Thoracic aorta (tissue), 2 donors: ENCODE results near the gene BMP4. TPM values are rescaled to one million over a fixed set of nuclear protein-coding genes. Genes with fewer than 3 reads are reported as not detected.

ENCODE experiments used
- ATAC-seq: fragments of 150-250 bp; one replicate; pipeline ENCODE4 v1.8.0; 2017; ENCODE audit warnings: low read depth; ENCODE audit not compliant: insufficient number of reproducible peaks, low FRiP score
- DNase-seq: peaks from one replicate; pipeline ENCODE4 v3.0.0-alpha.2; 2020; ENCODE audit warnings: low spot score
- H3K27ac ChIP-seq, 2 donors: fragments of 200-600 bp; sonication (generic); 1 replicate in 1 of 2; 2 replicates in 1 of 2; pipeline ENCODE4 v1.5.1; 2016; ENCODE audit warnings: mild to moderate bottlenecking in 2 of 2, moderate library complexity in 2 of 2
- H3K27me3 ChIP-seq: fragments of 200-600 bp; sonication (generic); replicated peaks from 2 replicates; pipeline ENCODE4 v1.6.0; 2016; ENCODE audit warnings: mild to moderate bottlenecking; ENCODE audit not compliant: insufficient read depth
- H3K36me3 ChIP-seq: fragments of 200-600 bp; sonication (generic); one replicate; pipeline ENCODE4 v1.5.1; 2016
- H3K4me1 ChIP-seq, 2 donors: fragments of 200-600 bp; sonication (generic); 1 replicate in 1 of 2; 2 replicates in 1 of 2; pipeline versions ENCODE4 v1.5.1 to v1.6.0; 2016; ENCODE audit warnings: low read depth in 2 of 2, mild to moderate bottlenecking in 1 of 2; ENCODE audit not compliant: control insufficient read depth in 1 of 2
- H3K4me3 ChIP-seq: fragments of 200-600 bp; sonication (generic); 2 replicates; pipeline ENCODE4 v1.5.1; 2016; ENCODE audit warnings: mild to moderate bottlenecking
- H3K9me3 ChIP-seq: fragments of 200-600 bp; sonication (generic); 2 replicates; pipeline ENCODE4 v1.5.1; 2016
- total RNA-seq, 2 donors: library from RNA; depleted of rRNA; stranded (reverse); fragments of >200 nt; gene quantifications; one replicate each; pipeline versions ENCODE4 v1.1.0 to v1.2.3, GENCODE V29; 2016
- TF ChIP-seq, protein P1 (sequence below): fragments of 200-600 bp; sonication (generic); IDR thresholded peaks from one replicate; pipeline ENCODE4 v1.5.1; 2019; ENCODE audit warnings: antibody characterized with exemption

The BMP4 gene
- total RNA-seq, 2 donors from 2014 or later, result 23.7 to 26.9 TPM

DNA sequence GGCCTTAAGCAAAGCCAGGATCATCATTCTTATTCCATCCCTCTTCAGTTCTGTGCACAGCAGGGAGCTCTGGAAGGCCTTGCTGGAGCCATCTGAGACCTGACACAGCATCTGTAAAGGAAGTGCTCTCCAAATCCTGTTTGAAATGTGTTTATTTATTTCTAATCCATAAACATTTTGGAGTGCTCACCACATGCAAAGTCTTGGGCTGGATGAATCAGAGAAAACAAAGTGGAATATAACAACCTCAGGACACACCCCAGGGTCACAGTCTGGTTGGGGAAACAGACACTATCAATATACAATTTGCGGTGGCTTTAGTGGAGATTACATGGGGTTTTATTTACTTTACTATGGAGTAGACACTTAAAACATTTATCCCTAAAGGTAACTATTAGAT is 54.3 kb downstream of the BMP4 start:
- H3K9me3 ChIP-seq, result peaks cover 4% of the 10 kb centered on the region
- H3K27me3 ChIP-seq, result no peaks in the 10 kb centered on the region
- no peak overlapping the region for H3K27ac ChIP-seq
- H3K4me3 ChIP-seq, result no peak overlapping the region
- ATAC-seq, result no peak
- no peaks in the 10 kb centered on the region for H3K4me1 ChIP-seq
- TF ChIP-seq, protein P1, sequence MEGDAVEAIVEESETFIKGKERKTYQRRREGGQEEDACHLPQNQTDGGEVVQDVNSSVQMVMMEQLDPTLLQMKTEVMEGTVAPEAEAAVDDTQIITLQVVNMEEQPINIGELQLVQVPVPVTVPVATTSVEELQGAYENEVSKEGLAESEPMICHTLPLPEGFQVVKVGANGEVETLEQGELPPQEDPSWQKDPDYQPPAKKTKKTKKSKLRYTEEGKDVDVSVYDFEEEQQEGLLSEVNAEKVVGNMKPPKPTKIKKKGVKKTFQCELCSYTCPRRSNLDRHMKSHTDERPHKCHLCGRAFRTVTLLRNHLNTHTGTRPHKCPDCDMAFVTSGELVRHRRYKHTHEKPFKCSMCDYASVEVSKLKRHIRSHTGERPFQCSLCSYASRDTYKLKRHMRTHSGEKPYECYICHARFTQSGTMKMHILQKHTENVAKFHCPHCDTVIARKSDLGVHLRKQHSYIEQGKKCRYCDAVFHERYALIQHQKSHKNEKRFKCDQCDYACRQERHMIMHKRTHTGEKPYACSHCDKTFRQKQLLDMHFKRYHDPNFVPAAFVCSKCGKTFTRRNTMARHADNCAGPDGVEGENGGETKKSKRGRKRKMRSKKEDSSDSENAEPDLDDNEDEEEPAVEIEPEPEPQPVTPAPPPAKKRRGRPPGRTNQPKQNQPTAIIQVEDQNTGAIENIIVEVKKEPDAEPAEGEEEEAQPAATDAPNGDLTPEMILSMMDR, result no peak
- H3K36me3 ChIP-seq, result no peaks in the 10 kb centered on the region
- DNase-seq, result no peak

DNA sequence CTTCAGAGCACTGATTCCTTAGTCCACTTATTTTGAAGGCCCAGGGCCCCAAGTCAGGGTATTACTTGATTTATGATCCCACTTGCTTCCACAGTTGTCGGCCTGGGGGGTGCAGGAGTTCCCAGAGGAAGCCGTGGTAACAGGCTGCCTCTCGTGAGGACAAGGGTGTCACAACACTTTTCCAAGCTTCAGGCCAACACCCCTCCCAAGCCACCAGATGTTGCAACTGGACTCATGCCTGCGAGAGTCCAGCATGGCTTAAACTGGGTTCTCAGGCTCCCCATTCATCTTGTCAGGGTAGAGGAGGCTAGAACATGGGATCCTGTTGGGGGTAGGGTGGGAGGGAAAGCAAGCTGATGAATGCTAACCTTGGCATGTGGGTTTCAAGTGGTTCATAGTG is 56.1 kb downstream of the BMP4 start:
- no peak overlapping the region for H3K27ac ChIP-seq
- no peaks in the 10 kb centered on the region for H3K27me3 ChIP-seq
- H3K9me3 ChIP-seq, result no peaks in the 10 kb centered on the region
- H3K4me1 ChIP-seq, result no peaks in the 10 kb centered on the region
- TF ChIP-seq, protein P1, result no peak
- ATAC-seq (no peak), DNase-seq (no peak)
- H3K4me3 ChIP-seq, result no peak overlapping the region
- no peaks in the 10 kb centered on the region for H3K36me3 ChIP-seq
